ENCODE measurements around the gene TNFRSF14. TPM values are rescaled to one million over a fixed set of nuclear protein-coding genes. Genes with fewer than 3 reads are reported as not detected.
A peak's percentile ranks its signal among the peaks of the same experiment; 100 is the strongest.

The TNFRSF14 gene
- total and polyA plus RNA-seq, 7 experiments from 2014 or later = 52.5 to 253 (median 200) TPM

- Histone ChIP-seq H3K36me3 (ENCODE audit: control insufficient read depth in 2 of 3, insufficient read depth in 3 of 3, low read length in 3 of 3) (no peaks in the 10 kb centered on the region), H3K4me3 (ENCODE audit: low read length) (no peak overlapping the region), H3K27me3 (ENCODE audit: control insufficient read depth in 2 of 2, insufficient read depth in 2 of 2, low read length in 2 of 2) (no peaks in the 10 kb centered on the region), H3K9me3 (ENCODE audit: control insufficient read depth in 2 of 3, low read length in 3 of 3) (no peaks in the 10 kb centered on the region), H3K4me1 (ENCODE audit: control insufficient read depth in 2 of 2, insufficient read depth in 2 of 2, low read length in 2 of 2) (peaks cover 15 to 37% of the 10 kb centered on the region in 2 donors), H3K27ac (ENCODE audit: low read depth, low read length) (no peak overlapping the region)
- Mint-ChIP-seq H3K9me3 (no peaks in the 10 kb centered on the region), H3K27me3 (peaks cover 0 to 16% (median 0%) of the 10 kb centered on the region in 5 donors), H3K27ac (peak overlapping the region in 1 of 9 donors; percentile 85), H3K36me3 (no peaks in the 10 kb centered on the region), H3K4me1 (peaks cover 0 to 36% (median 15%) of the 10 kb centered on the region in 7 donors), H3K4me3 (peak overlapping the region in 2 of 10 donors; percentile 41 to 61)
- ATAC-seq (no peak), DNase-seq (no peak)
- POLR2A ChIA-PET = interaction anchor here (1.2 to 11.7 kb wide), 5 partner anchors 15 to 131 kb away, joined by 3 to 294 read pairs (median 5); partner anchors contain the start of genes HES5, PANK4, PEX10 and PRXL2B
- CTCF ChIA-PET = interaction anchor here (1.0 to 1.3 kb wide), 3 partner anchors 18 to 129 kb away, joined by 3 read pairs; partner anchors contain the start of gene PANK4
- intact Hi-C loops (cut with micrococcal nuclease) = no loop called here
Measured at GRCh38 chr1:2544093-2544874, 11.9 kb upstream of the TNFRSF14 start.

GRCh38 chr1:2544875-2545640, 11.1 kb upstream of the TNFRSF14 start:
- peak in 1 of 9 donors; percentile 32 for DNase-seq
- Mint-ChIP-seq H3K27ac (peak overlapping the region in 7 of 9 donors; percentile 23 to 97 (median 69)), H3K27me3 (peaks cover 0 to 16% (median 0%) of the 10 kb centered on the region in 5 donors), H3K9me3 (no peaks in the 10 kb centered on the region), H3K4me3 (peak overlapping the region in 3 of 10 donors; percentile 14 to 59 (median 35)), H3K4me1 (peaks cover 0 to 40% (median 18%) of the 10 kb centered on the region in 7 donors), H3K36me3 (peaks cover 0 to 2% (median 0%) of the 10 kb centered on the region in 5 donors)
- ATAC-seq = no peak
- intact Hi-C loops (cut with micrococcal nuclease) = loop anchor here in 1 of 2 donors (5.0 kb wide), 1 partner anchor 243 kb away; no protein-coding TSS in a partner anchor
- Histone ChIP-seq H3K27ac (ENCODE audit: low read depth, low read length) (peak overlapping the region; percentile 75), H3K9me3 (ENCODE audit: control insufficient read depth in 2 of 3, low read length in 3 of 3) (no peaks in the 10 kb centered on the region), H3K27me3 (ENCODE audit: control insufficient read depth in 2 of 2, insufficient read depth in 2 of 2, low read length in 2 of 2) (no peaks in the 10 kb centered on the region), H3K36me3 (ENCODE audit: control insufficient read depth in 2 of 3, insufficient read depth in 3 of 3, low read length in 3 of 3) (no peaks in the 10 kb centered on the region), H3K4me3 (ENCODE audit: low read length) (no peak overlapping the region), H3K4me1 (ENCODE audit: control insufficient read depth in 2 of 2, insufficient read depth in 2 of 2, low read length in 2 of 2) (peaks cover 18 to 40% of the 10 kb centered on the region in 2 donors)
- ChIA-PET CTCF (interaction anchor here (1.0 to 3.6 kb wide), 3 partner anchors 18 to 41 kb away, joined by 3 to 21 read pairs (median 5); partner anchors contain the start of genes PANK4 and PRXL2B), POLR2A (interaction anchor here (0.8 to 11.7 kb wide), 9 partner anchors 11 to 356 kb away, joined by 3 to 294 read pairs (median 4); partner anchors contain the start of genes HES5, PANK4, PEX10 and PRXL2B)

- peaks cover 0 to 41% (median 18%) of the 10 kb centered on the region in 7 donors for H3K4me1 Mint-ChIP-seq
- H3K4me3 Mint-ChIP-seq = peak overlapping the region; percentile 27 to 97 (median 94)
- H3K27ac Mint-ChIP-seq = peak overlapping the region in 8 of 9 donors; percentile 28 to 98 (median 97)
- H3K36me3 Mint-ChIP-seq = peaks cover 0 to 2% (median 0%) of the 10 kb centered on the region in 5 donors
- CTCF ChIA-PET = interaction anchor here (0.7 to 3.6 kb wide), 4 partner anchors 22 to 130 kb away, joined by 3 to 32 read pairs (median 13); partner anchors contain the start of gene PRXL2B
- H3K27me3 Mint-ChIP-seq = peaks cover 0 to 16% (median 0%) of the 10 kb centered on the region in 5 donors
- Histone ChIP-seq H3K27ac (ENCODE audit: low read depth, low read length) (peak overlapping the region; percentile 97), H3K9me3 (ENCODE audit: control insufficient read depth in 2 of 3, low read length in 3 of 3) (no peaks in the 10 kb centered on the region), H3K27me3 (ENCODE audit: control insufficient read depth in 2 of 2, insufficient read depth in 2 of 2, low read length in 2 of 2) (no peaks in the 10 kb centered on the region), H3K4me1 (ENCODE audit: control insufficient read depth in 2 of 2, insufficient read depth in 2 of 2, low read length in 2 of 2) (peaks cover 18 to 40% of the 10 kb centered on the region in 2 donors), H3K36me3 (ENCODE audit: control insufficient read depth in 2 of 3, insufficient read depth in 3 of 3, low read length in 3 of 3) (no peaks in the 10 kb centered on the region), H3K4me3 (ENCODE audit: low read length) (peak overlapping the region; percentile 88)
- POLR2A ChIA-PET = interaction anchor here (0.8 to 11.7 kb wide), 10 partner anchors 10 to 357 kb away, joined by 3 to 294 read pairs (median 10); partner anchors contain the start of genes HES5, PANK4, PEX10 and PRXL2B
- ATAC-seq (peak; percentile 74), DNase-seq (peak; percentile 83 to 91 (median 86))
- H3K9me3 Mint-ChIP-seq = no peaks in the 10 kb centered on the region
- intact Hi-C loops (cut with micrococcal nuclease) = loop anchor here (1.0 to 5.0 kb wide), 8 partner anchors 97 to 637 kb away; partner anchors contain the start of genes MORN1 (in 2 of the 2) and RER1 (in 2 of the 2)
Measured at GRCh38 chr1:2545754-2546514, 10.2 kb upstream of the TNFRSF14 start.

- intact Hi-C loops (cut with micrococcal nuclease) = loop anchor here (1.0 to 5.0 kb wide), 11 partner anchors 20 to 637 kb away; partner anchors contain the start of genes MORN1 (in 2 of the 2), RER1 (in 2 of the 2), PANK4 (in 1 of the 2) and PRXL2B (in 1 of the 2)
- CTCF ChIA-PET = interaction anchor here (0.6 to 3.6 kb wide), 11 partner anchors 10 to 352 kb away, joined by 3 to 32 read pairs (median 9); partner anchors contain the start of genes FAAP20, PANK4, PEX10 and PRXL2B
- no peaks in the 10 kb centered on the region for H3K36me3 ChIP-seq (ENCODE audit: control insufficient read depth in 2 of 3, insufficient read depth in 3 of 3, low read length in 3 of 3)
Measured at GRCh38 chr1:2546515-2547209, 9.5 kb upstream of the TNFRSF14 start.

More at GRCh38 chr1:2546515-2547209, 9.5 kb upstream of the TNFRSF14 start:
- peak overlapping the region; percentile 85 to 99 (median 97) for H3K27ac Mint-ChIP-seq
- ATAC-seq (peak; percentile 66), DNase-seq (peak; percentile 70 to 90 (median 86))
- peak overlapping the region; percentile 97 for H3K27ac ChIP-seq (ENCODE audit: low read depth, low read length)
- no peaks in the 10 kb centered on the region for H3K9me3 ChIP-seq (ENCODE audit: control insufficient read depth in 2 of 3, low read length in 3 of 3)
- POLR2A ChIA-PET = interaction anchor here (0.8 to 11.7 kb wide), 15 partner anchors 9 to 351 kb away, joined by 3 to 294 read pairs (median 13); partner anchors contain the start of genes FAAP20, HES5, MORN1 and PANK4
- H3K4me3 ChIP-seq (ENCODE audit: low read length) = peak overlapping the region; percentile 88
- H3K27me3 Mint-ChIP-seq = peaks cover 0 to 11% (median 0%) of the 10 kb centered on the region in 5 donors
- H3K36me3 Mint-ChIP-seq = peaks cover 0 to 2% (median 0%) of the 10 kb centered on the region in 5 donors
- no peaks in the 10 kb centered on the region for H3K9me3 Mint-ChIP-seq
- no peaks in the 10 kb centered on the region for H3K27me3 ChIP-seq (ENCODE audit: control insufficient read depth in 2 of 2, insufficient read depth in 2 of 2, low read length in 2 of 2)
- peak overlapping the region; percentile 87 to 97 (median 94) for H3K4me3 Mint-ChIP-seq
- peaks cover 0 to 38% (median 18%) of the 10 kb centered on the region in 7 donors for H3K4me1 Mint-ChIP-seq
- peaks cover 18 to 33% of the 10 kb centered on the region in 2 donors for H3K4me1 ChIP-seq (ENCODE audit: control insufficient read depth in 2 of 2, insufficient read depth in 2 of 2, low read length in 2 of 2)
